ENCODE measurements around the gene MTMR3.

GRCh38 chr22:30009478-30009877 is 126.5 kb downstream of the MTMR3 start:
- TF ChIP-seq REST (IDR thresholded peaks at IDR 0.05; ENCODE audit: insufficient read depth in 1 of 2, low read depth in 2 of 2, low read length in 2 of 2): no peak
- TF ChIP-seq TAF1 (IDR thresholded peaks at IDR 0.05; ENCODE audit: borderline replicate concordance, insufficient read depth, low read length): no peak

All from PFSK-1 (cell line).